K562 (cell line): Measurements from ENCODE around the gene XRRA1. TPM values are rescaled to one million over a fixed set of nuclear protein-coding genes. Genes with fewer than 3 reads are reported as not detected.

ENCODE experiments used
- ATF1 ChIP-seq, 2 experiments: fragments of 450-650 bp in 1 of 2; IDR thresholded peaks; 2 replicates each; pipeline ENCODE4 v1.6.1; 2016; ENCODE audit warnings: missing compliant biosample characterization in 1 of 2, missing genetic modification characterization in 1 of 2
- BACH1 ChIP-seq: fragments of 200-800 bp; sonication (Bioruptor generic); IDR thresholded peaks from 2 replicates; pipeline ENCODE4 v1.6.1; 2016; ENCODE audit warnings: missing genetic modification characterization, missing compliant biosample characterization
- BHLHE40 ChIP-seq: IDR thresholded peaks from 2 replicates; pipeline ENCODE4 v1.6.1; 2011; ENCODE audit warnings: low read length, improper control_type of control experiment
- ETV5 ChIP-seq: sonication (generic); formaldehyde crosslinking; IDR thresholded peaks from 2 replicates; pipeline ENCODE4 v1.4.0; 2020; ENCODE audit warnings: low read depth, mild to moderate bottlenecking, missing genetic modification reagents
- KDM1A ChIP-seq, 2 experiments: fragments of 450-650 bp; IDR thresholded peaks; 2 replicates each; pipeline ENCODE4 v1.6.1; 2016; ENCODE audit warnings: mild to moderate bottlenecking in 2 of 2
- KHSRP ChIP-seq: fragments of 450-650 bp; IDR thresholded peaks from 2 replicates; pipeline ENCODE4 v1.6.1; 2017
- MBD2 ChIP-seq: sonication (generic); IDR thresholded peaks from 2 replicates; pipeline ENCODE4 v1.6.1; 2016; ENCODE audit warnings: low read depth, borderline replicate concordance
- MCM5 ChIP-seq: fragments of 450-650 bp; IDR thresholded peaks from 2 replicates; pipeline ENCODE4 v1.6.1; 2016; ENCODE audit warnings: low read depth
- NFIC ChIP-seq: fragments of 450-650 bp; IDR thresholded peaks from 2 replicates; pipeline ENCODE4 v1.6.1; 2017; ENCODE audit warnings: mild to moderate bottlenecking, inconsistent platforms
- PCBP2 ChIP-seq: fragments of 200-400 bp; formaldehyde crosslinking; IDR thresholded peaks from 2 replicates; pipeline ENCODE4 v1.6.1; 2018; ENCODE audit warnings: low read length, low read depth, mild to moderate bottlenecking, moderate library complexity; ENCODE audit not compliant: poor library complexity, severe bottlenecking
- PHTF2 ChIP-seq: fragments of 250-450 bp; sonication (Bioruptor Pico); IDR thresholded peaks from 2 replicates; pipeline ENCODE4 v1.5.0; 2021; ENCODE audit warnings: mild to moderate bottlenecking
- POLR2H ChIP-seq: IDR thresholded peaks from 2 replicates; pipeline ENCODE4 v1.6.1; 2016; ENCODE audit warnings: missing genetic modification characterization, low read depth, mild to moderate bottlenecking, control low read depth, missing compliant biosample characterization, moderate library complexity
- RBM15 ChIP-seq: fragments of 200-400 bp; formaldehyde crosslinking; IDR thresholded peaks from 2 replicates; pipeline ENCODE4 v1.6.1; 2018; ENCODE audit warnings: mild to moderate bottlenecking, low read length, moderate library complexity; ENCODE audit not compliant: insufficient read depth
- RFX5 ChIP-seq: IDR thresholded peaks from 2 replicates; pipeline ENCODE4 v1.6.1; 2011; ENCODE audit warnings: low read depth, mild to moderate bottlenecking, improper control_type of control experiment, low read length
- TAL1 ChIP-seq: fragments of 450-650 bp; IDR thresholded peaks from 2 replicates; pipeline ENCODE4 v1.6.1; 2016; ENCODE audit warnings: mild to moderate bottlenecking
- TCF3 ChIP-seq: sonication (generic); formaldehyde crosslinking; IDR thresholded peaks from 2 replicates; pipeline ENCODE4 v1.4.0; 2020; ENCODE audit warnings: mild to moderate bottlenecking, missing genetic modification reagents
- ZFP36 ChIP-seq: fragments of 150-350 bp; IDR thresholded peaks from 2 replicates; pipeline ENCODE4 v1.6.1; 2018; ENCODE audit warnings: low read length, low read depth; ENCODE audit not compliant: partially characterized antibody
- ZNF589 ChIP-seq: fragments of 200-800 bp; sonication (Bioruptor generic); IDR thresholded peaks from 2 replicates; pipeline ENCODE4 v1.6.1; 2016; ENCODE audit warnings: low read depth, missing genetic modification characterization, missing compliant biosample characterization
- polyA plus RNA-seq, 8 experiments: library from polyadenylated mRNA; depleted of rRNA in 4 of 8; stranded (reverse) in 5 of 8; unstranded in 3 of 8; fragments of >200 nt; fragmentation: Nextera tagmentation in 2 of 8; fragmentation: Illumina TruSeq in 1 of 8; extraction: Ambion mirVana in 2 of 8; extraction: Trizol in 1 of 8; gene quantifications; 2 replicates each; pipeline versions ENCODE4 v1.2.1 to v1.2.3, GENCODE V29; 2011 to 2014; ENCODE audit warnings: inconsistent platforms in 1 of 8, missing spikeins in 1 of 8
- total RNA-seq, 7 experiments: library from RNA; depleted of rRNA in 6 of 7; stranded (reverse); fragments of >200 nt in 6 of 7; fragmentation: Illumina TruSeq in 2 of 7; extraction: Trizol in 2 of 7; gene quantifications; 2 replicates each; pipeline versions ENCODE4 v1.2.1 to v1.2.3, GENCODE V29; 2011 to 2021; ENCODE audit warnings: low replicate concordance in 1 of 7
- TF ChIP-seq, protein P1 (sequence below): fragments of 250-450 bp; sonication (Bioruptor Pico); IDR thresholded peaks from 2 replicates; pipeline ENCODE4 v1.5.0; 2021
- TF ChIP-seq, protein P2 (sequence below): fragments of 250-450 bp; sonication (Bioruptor Pico); IDR thresholded peaks from 2 replicates; pipeline ENCODE4 v1.8.0; 2021; ENCODE audit warnings: moderate library complexity, mild to moderate bottlenecking, inconsistent platforms
- TF ChIP-seq, protein P3 (sequence below): fragments of 250-450 bp; sonication (Bioruptor Pico); IDR thresholded peaks from 2 replicates; pipeline ENCODE4 v1.8.0; 2021; ENCODE audit warnings: borderline replicate concordance, mild to moderate bottlenecking, moderate library complexity; ENCODE audit not compliant: poor library complexity, severe bottlenecking
- TF ChIP-seq, protein P4 (sequence below): fragments of 450-650 bp; IDR thresholded peaks from 2 replicates; pipeline ENCODE4 v1.6.1; 2016
- TF ChIP-seq, protein P5 (sequence below): fragments of 250-450 bp; sonication (Bioruptor Pico); IDR thresholded peaks from 2 replicates; pipeline ENCODE4 v1.5.0; 2022; ENCODE audit warnings: mild to moderate bottlenecking
- TF ChIP-seq, protein P6 (sequence below), 2 experiments: fragments of 450-650 bp; conservative IDR thresholded peaks; 2 replicates each; pipeline ENCODE4 v1.6.1; 2017; ENCODE audit warnings: mild to moderate bottlenecking in 2 of 2, moderate library complexity in 2 of 2

Gene XRRA1
- total and polyA plus RNA-seq, 9 of the 15 experiments (the other 6 are each of a cell fraction or from before 2014, with no cell fraction given), result 5.0 to 22.5 (median 16.0) TPM

DNA sequence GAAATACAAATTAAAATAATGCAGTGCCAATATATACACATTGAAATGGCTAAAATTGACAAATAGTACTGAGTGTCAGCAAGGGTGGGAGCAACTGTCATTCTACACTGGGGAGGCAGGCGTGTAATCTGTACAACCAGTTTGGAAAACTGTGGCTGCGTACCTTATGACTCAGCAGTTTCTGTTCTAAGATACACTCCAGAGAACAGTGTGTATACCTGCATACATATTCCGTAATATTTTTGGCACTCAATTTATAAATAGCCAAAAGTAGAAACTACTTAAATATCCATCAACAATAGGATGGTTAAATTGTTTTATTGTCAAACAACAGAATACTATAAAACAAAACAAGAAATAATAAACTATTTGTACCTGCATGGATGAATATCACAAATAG is 142.6 kb downstream of the XRRA1 start (continued):
- TF ChIP-seq BACH1 (tag), result peak; percentile 97
- TF ChIP-seq, protein P1, sequence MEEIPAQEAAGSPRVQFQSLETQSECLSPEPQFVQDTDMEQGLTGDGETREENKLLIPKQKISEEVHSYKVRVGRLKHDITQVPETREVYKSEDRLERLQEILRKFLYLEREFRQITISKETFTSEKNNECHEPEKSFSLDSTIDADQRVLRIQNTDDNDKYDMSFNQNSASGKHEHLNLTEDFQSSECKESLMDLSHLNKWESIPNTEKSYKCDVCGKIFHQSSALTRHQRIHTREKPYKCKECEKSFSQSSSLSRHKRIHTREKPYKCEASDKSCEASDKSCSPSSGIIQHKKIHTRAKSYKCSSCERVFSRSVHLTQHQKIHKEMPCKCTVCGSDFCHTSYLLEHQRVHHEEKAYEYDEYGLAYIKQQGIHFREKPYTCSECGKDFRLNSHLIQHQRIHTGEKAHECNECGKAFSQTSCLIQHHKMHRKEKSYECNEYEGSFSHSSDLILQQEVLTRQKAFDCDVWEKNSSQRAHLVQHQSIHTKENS (CRISPR knock-in tag), result no peak
- TF ChIP-seq PHTF2 (CRISPR knock-in tag), result no peak
- TF ChIP-seq, protein P2, sequence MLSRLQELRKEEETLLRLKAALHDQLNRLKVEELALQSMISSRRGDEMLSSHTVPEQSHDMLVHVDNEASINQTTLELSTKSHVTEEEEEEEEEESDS (CRISPR knock-in tag), result no peak
- no peak for TF ChIP-seq ATF1 (CRISPR knock-in tag; IDR thresholded peaks at IDR 0.05)
- TF ChIP-seq ATF1 (tag; IDR thresholded peaks at IDR 0.05), result peak; percentile 57; the same call in 1 of the 2 replicates
- TF ChIP-seq, protein P3, sequence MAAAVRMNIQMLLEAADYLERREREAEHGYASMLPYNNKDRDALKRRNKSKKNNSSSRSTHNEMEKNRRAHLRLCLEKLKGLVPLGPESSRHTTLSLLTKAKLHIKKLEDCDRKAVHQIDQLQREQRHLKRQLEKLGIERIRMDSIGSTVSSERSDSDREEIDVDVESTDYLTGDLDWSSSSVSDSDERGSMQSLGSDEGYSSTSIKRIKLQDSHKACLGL (CRISPR knock-in tag), result no peak
- TF ChIP-seq KHSRP, result no peak
- peak in 1 of 2 experiments; percentile 60; a peak in 2 of 4 replicates for TF ChIP-seq KDM1A (IDR thresholded peaks at IDR 0.05)
- peak; percentile 94 for TF ChIP-seq ZFP36
- TF ChIP-seq TCF3 (CRISPR knock-in tag), result peak; percentile 56
- TF ChIP-seq POLR2H (tag), result peak; percentile 39; the same call in 1 of the 2 replicates
- no peak for TF ChIP-seq ZNF589 (CRISPR knock-in tag)
- TF ChIP-seq BHLHE40, result no peak
- TF ChIP-seq MCM5, result no peak
- no peak for TF ChIP-seq RBM15
- TF ChIP-seq TAL1, result 0 out of 2 replicates have a peak, but pooled peaks have one; percentile 11
- TF ChIP-seq NFIC, result no peak
- TF ChIP-seq RFX5, result peak; percentile 74
- TF ChIP-seq PCBP2, result no peak
- TF ChIP-seq ETV5, result no peak
- TF ChIP-seq MBD2, result 0 out of 2 replicates have a peak, but pooled peaks have one; percentile 22
- TF ChIP-seq, protein P4, sequence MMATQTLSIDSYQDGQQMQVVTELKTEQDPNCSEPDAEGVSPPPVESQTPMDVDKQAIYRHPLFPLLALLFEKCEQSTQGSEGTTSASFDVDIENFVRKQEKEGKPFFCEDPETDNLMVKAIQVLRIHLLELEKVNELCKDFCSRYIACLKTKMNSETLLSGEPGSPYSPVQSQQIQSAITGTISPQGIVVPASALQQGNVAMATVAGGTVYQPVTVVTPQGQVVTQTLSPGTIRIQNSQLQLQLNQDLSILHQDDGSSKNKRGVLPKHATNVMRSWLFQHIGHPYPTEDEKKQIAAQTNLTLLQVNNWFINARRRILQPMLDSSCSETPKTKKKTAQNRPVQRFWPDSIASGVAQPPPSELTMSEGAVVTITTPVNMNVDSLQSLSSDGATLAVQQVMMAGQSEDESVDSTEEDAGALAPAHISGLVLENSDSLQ, result peak; percentile 75
- TF ChIP-seq, protein P5, sequence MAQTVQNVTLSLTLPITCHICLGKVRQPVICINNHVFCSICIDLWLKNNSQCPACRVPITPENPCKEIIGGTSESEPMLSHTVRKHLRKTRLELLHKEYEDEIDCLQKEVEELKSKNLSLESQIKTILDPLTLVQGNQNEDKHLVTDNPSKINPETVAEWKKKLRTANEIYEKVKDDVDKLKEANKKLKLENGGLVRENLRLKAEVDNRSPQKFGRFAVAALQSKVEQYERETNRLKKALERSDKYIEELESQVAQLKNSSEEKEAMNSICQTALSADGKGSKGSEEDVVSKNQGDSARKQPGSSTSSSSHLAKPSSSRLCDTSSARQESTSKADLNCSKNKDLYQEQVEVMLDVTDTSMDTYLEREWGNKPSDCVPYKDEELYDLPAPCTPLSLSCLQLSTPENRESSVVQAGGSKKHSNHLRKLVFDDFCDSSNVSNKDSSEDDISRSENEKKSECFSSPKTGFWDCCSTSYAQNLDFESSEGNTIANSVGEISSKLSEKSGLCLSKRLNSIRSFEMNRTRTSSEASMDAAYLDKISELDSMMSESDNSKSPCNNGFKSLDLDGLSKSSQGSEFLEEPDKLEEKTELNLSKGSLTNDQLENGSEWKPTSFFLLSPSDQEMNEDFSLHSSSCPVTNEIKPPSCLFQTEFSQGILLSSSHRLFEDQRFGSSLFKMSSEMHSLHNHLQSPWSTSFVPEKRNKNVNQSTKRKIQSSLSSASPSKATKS (CRISPR knock-in tag), result no peak
- TF ChIP-seq, protein P6, sequence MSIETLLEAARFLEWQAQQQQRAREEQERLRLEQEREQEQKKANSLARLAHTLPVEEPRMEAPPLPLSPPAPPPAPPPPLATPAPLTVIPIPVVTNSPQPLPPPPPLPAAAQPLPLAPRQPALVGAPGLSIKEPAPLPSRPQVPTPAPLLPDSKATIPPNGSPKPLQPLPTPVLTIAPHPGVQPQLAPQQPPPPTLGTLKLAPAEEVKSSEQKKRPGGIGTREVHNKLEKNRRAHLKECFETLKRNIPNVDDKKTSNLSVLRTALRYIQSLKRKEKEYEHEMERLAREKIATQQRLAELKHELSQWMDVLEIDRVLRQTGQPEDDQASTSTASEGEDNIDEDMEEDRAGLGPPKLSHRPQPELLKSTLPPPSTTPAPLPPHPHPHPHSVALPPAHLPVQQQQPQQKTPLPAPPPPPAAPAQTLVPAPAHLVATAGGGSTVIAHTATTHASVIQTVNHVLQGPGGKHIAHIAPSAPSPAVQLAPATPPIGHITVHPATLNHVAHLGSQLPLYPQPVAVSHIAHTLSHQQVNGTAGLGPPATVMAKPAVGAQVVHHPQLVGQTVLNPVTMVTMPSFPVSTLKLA (conservative IDR thresholded peaks at IDR 0.05), result peak in 1 of 2 experiments; percentile 51; a peak in 2 of 4 replicates
